ENCODE measurements around the gene NDST4.

GRCh38 chr4:115082633-115083032, 30.8 kb downstream of the NDST4 start:
- TF ChIP-seq CTCF (IDR thresholded peaks at IDR 0.05; ENCODE audit: insufficient read depth, low read length) = no peak
- TF ChIP-seq REST (IDR thresholded peaks at IDR 0.05; ENCODE audit: insufficient replicate concordance, low read depth) = no peak
- TF ChIP-seq POLR2AphosphoS5 (IDR thresholded peaks at IDR 0.05; ENCODE audit: low read depth) = no peak
